SK-N-MC (cell line): Measurements from ENCODE around the gene NDUFAF3.

Experiments
- EZH2 ChIP-seq: fragments of 200-600 bp; sonication (generic); IDR thresholded peaks from one replicate; pipeline ENCODE4 v1.6.1; 2017; ENCODE audit warnings: antibody characterized with exemption
- POLR2AphosphoS5 ChIP-seq: IDR thresholded peaks from 2 replicates; pipeline ENCODE4 v1.6.1; 2012; ENCODE audit warnings: mild to moderate bottlenecking, low read depth, low read length, borderline replicate concordance

DNA sequence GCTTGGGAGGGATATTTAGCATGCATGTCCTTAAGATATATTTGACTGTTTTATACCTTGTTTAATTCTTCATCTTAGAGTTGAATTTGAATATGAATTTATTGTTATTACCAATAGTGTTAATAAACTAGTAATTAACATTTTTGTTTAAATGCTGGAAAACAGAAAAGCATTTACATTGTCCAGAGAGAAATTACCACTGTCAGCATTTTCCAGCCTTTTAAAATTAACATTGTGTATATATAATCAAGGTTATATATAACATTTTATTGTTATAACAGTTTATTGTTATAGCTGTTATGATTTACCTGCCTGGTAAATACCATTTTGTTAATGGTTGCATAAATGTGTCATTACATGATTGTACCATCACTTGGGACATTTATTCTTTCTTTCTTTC lies 39.9 kb upstream of the NDUFAF3 start:
- no peak for TF ChIP-seq POLR2AphosphoS5
- TF ChIP-seq EZH2: no peak
